A549 treated with DMSO at 1 μM for 4 hours (cell line): Measurements from ENCODE around the gene PRR33. TPM values are rescaled to one million over a fixed set of nuclear protein-coding genes. Genes with fewer than 3 reads are reported as not detected.

ENCODE experiments used
- total RNA-seq: library from RNA; stranded (reverse); fragments of 200-300 nt; extraction: Qiagen RNA extraction; gene quantifications from 5 replicates; pipeline ENCODE4 v1.2.3, GENCODE V29; 2022; ENCODE audit warnings: low read depth

Gene PRR33
- not detected in 5 replicates for total RNA-seq

GRCh38 chr11:1891831-1892115 lies at the start of gene PRR33:
PRR33 (minus strand) TSS chr11:1891895; CDS start chr11:1890584, 1,311 bp downstream.

DNA sequence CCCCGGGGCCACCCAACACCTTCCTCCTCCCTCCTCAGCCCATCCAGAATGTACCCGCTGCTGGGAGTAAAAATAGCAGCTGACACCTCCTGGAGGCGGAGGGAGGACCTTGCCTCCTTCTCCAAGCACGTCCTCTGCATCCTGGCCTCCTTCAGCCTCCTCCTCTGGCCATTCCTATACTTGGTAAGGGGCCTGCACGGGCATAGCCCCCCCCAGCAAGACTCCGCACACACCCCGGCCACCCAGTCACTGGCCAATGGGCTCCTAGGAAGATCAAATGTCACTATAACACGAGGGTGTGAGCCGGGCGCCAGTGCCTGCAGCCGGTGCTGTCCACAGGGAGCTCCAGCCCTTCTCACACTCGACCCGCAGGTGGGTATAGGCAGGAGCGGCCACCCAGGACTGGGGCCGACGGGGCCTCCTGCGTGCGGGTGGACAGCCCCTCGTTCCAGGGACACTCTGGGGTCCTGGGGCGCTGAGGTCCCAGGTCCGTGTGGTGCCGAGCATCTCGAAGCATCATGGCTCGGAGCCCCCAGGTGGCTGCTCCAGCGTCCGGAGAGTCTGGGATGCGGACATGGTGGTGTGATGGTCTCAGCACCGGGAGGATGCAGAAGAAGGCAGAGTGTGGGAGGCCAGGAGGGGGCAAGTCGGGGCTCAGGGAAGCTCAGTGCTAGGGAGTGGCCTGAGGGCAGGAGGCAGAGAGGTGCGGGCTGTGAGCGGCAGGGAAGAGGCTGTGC lies 27.9 kb upstream of the PRR33 start, which contains the start of gene TNNT3:
TNNT3 (plus strand) TSS at position 313 of the 737 bp plus-strand sequence. CDS start 3,172 bp downstream, outside the sequence.

GRCh38 chr11:1852877-1853276 lies 38.8 kb downstream of the PRR33 start, which contains the start of gene LSP1:
LSP1 (plus strand) TSS chr11:1853084; CDS start chr11:1853145, 61 bp downstream.

GRCh38 chr11:1838426-1839144 lies 53.1 kb downstream of the PRR33 start, which contains the start of gene TNNI2:
TNNI2 (plus strand) TSS chr11:1838981; CDS start chr11:1839697, 716 bp downstream.

Other genes starting within 250 kb of the PRR33 start
- gene KRTAP5-6, start 194.7 kb downstream of the PRR33 start, total RNA-seq: not detected in 5 replicates
- gene IFITM10, start 141.3 kb downstream of the PRR33 start, total RNA-seq: 0.89 to 1.3 TPM (median 0.94 TPM) in 5 replicates
- 379 to 541 TPM (median 436 TPM) in 5 replicates for gene CTSD, start 128.0 kb downstream of the PRR33 start, total RNA-seq
- gene SYT8, start 56.9 kb downstream of the PRR33 start, total RNA-seq: 0.06 to 0.22 TPM in 2 of 5 replicates, not detected in the others
- gene TNNI2, start 52.9 kb downstream of the PRR33 start, total RNA-seq: not detected in 5 replicates
- 0.73 to 3.1 TPM (median 1.8 TPM) in 5 replicates for gene LSP1, start 38.8 kb downstream of the PRR33 start, total RNA-seq
- 0.11 to 0.17 TPM in 2 of 5 replicates, not detected in the others for gene TNNT3, start 27.8 kb upstream of the PRR33 start, total RNA-seq
- 132 to 156 TPM (median 149 TPM) in 5 replicates for gene MRPL23, start 55.4 kb upstream of the PRR33 start, total RNA-seq
- gene H19, start 105.9 kb upstream of the PRR33 start, total RNA-seq: 8.8 to 13.0 TPM (median 10.6 TPM) in 5 replicates
- 1.4 to 2.3 TPM (median 1.9 TPM) in 5 replicates for gene IGF2, start 247.5 kb upstream of the PRR33 start, total RNA-seq